Hematopoietic multipotent progenitor cell (in vitro differentiated cells): ENCODE measurements around the gene LRBA. TPM values are rescaled to one million over a fixed set of nuclear protein-coding genes. Genes with fewer than 3 reads are reported as not detected.
A peak's percentile ranks its signal among the peaks of the same experiment; 100 is the strongest.

Experiments
- DNase-seq, 3 donors: peaks; one replicate each; pipeline ENCODE4 v3.0.0-alpha.2; 2011 to 2015; ENCODE audit warnings: low read depth in 2 of 3, low spot score in 2 of 3
- small RNA-seq: library from RNA; depleted of rRNA; stranded (forward); fragments of <200 nt; gene quantifications from one replicate; pipeline ENCODE3, GENCODE V24; 2012
- total RNA-seq: library from RNA; depleted of rRNA; stranded (reverse); fragments of >200 nt; gene quantifications from one replicate; pipeline ENCODE4 v1.2.3, GENCODE V29; 2012

LRBA gene
- total RNA-seq, 1 donor, result 219 TPM

DNA sequence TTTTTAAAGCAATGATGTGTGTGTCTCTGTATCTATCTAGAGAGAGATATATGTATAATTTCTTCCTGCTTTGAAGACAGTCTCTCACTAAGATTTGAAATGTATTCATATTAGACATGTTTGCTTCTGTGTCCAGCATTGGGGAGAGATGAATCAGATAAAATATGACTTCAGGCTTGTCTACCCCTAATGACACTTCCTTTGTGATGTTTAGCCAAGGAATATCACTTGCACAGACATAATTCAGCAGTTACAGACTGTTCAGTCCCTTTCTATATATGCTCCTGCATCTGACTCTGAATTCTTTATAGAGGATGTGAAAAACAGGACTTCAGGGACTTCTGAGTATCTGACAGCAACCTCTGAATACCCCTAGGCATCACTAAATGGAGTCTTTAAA lies 778.5 kb downstream of the LRBA start:
- no peak for DNase-seq

DNA sequence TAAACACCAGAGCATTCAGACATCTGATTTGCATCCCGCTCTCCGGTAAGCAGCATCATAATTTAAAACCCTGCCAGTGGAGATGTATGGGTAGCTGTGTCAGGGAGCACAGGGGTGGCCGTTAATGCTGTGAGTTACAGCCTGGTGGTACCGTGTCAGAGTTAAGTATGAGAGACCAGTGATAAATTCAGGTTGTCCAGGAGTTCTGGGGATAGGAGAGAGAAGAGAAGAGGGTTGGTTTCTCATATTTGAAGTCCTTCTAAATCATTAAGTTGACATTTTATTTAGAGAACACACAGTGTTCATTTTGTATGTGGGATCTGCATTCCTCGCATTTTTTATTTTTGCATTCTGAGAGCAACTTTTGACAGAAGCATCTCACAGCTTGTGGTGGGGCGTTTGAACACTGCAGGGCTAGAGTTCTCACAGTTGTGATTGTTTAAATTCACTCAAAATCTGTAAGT lies 779.2 kb downstream of the LRBA start:
- DNase-seq, result no peak

DNA sequence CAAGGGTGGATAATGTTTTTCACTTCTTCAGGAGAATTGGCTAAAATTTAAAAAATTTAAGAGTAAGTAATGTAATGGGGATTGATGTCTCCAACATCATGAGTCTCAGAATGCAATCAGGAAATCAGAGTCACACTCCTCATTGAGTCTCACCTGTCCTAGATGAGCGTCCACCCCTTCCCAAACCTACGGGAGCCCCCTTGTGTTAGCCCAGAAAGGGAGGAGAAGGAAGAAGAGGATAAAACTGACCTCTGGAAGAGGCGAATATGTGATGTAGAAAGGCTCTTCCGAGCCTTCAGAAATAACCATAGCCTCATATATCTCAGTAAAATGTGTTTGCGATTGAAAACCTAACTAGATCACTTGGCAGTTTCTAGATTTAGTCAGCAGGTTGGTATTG lies 779.8 kb downstream of the LRBA start:
- no peak for DNase-seq

DNA sequence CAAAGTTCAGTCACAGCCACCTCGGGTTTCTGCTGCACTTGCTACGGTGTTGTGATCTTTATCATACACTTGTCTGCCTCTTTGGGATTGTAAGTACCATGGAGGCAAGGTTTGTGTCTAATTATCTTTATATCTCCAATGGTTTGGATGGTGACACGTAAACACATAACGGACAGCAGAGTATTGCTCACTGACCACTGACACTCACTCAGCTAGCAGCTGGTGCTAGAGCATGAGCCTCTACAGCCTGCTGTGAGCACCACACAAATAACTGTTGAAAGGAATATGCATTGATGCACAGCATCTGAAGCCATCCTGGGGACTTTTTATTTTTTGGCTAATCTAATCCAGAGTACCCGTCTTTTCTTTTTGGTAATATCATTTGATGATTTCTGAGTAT lies 780.8 kb downstream of the LRBA start:
- DNase-seq, result no peak

DNA sequence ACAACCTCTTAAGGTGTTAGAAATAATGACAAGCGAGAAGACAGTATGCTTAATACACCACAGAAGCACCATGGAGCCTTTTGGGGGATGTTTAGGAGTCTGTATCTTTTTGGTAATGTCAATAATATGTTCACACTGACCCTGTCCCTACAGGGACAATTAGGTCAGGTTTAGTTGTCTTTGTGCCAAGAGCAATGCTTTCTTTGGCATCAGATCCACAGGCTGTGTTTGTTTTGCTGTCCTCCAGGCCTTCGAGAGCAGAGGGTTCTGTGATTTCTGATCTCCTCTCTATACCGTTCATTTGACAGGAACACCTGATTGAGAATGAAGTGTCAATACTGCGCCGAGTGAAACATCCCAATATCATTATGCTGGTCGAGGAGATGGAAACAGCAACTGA lies 783.1 kb downstream of the LRBA start:
- DNase-seq, result no peak

DNA sequence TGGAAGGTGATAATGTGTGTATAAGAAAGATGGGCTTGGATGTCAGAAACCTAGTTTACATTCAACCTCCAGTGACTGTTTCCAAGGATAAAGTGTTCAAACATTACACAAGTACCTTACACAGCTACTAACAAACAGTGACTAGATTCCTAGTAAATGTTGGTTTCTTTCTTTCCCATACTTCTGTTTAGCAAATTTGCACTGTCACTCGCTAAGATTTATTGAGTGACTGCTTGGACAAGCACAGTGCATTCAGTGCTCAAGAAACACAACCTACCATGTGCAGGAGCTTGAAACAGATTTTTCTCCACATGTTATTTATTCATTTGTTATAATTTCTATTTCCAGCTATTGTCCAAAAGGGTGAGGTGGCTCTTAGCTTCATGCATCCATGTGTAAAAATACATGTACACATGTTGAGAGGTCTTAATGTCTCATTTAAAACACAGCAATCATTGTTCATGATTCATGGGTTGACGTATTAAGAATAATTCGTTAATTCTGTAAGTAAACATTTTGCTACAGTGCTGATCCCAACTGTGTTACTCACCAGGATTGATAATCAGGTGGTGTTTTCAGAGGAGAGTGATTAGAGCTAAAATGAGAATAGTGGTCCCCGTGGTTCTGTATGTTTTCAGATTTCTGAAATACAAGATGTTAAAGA lies 783.8 kb downstream of the LRBA start:
- DNase-seq, result no peak

DNA sequence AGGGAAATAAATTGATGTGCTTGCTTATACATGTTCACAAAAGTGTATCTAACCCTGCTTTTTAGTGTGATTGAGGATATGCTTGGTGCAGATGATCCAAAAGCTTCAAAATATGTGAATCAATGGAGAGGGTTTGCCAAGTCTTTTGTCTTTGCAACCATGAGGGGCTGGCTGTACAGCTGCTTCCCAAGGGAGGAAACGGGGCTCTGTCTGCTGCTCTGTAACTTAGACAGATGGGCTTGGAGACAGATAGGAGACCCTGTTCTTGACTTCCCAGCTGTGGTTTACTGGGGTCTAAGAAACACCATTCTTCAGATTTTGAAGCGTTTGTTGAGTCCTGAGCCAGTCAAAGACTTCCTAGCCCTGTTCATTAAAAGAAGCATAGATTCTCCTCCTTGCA lies 784.5 kb downstream of the LRBA start:
- DNase-seq, result no peak

DNA sequence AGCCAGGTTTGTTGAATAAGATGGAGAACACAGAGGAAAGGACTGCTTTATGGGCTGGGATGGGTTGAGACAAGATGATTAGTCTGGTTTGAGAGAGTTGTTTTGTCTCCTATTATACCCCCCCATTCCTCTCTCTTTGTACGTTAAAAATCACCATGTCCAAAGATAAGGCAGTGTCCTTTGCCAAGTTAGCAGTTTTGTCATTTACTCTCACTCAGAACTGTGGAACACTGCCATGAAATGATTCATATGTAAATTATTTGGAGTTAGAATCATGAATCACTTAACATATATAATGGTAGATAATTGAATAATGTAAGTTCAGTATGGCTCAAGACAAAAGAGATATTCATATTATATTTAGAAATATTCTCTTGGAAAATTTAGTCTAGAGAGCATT lies 785.6 kb downstream of the LRBA start:
- no peak for DNase-seq

DNA sequence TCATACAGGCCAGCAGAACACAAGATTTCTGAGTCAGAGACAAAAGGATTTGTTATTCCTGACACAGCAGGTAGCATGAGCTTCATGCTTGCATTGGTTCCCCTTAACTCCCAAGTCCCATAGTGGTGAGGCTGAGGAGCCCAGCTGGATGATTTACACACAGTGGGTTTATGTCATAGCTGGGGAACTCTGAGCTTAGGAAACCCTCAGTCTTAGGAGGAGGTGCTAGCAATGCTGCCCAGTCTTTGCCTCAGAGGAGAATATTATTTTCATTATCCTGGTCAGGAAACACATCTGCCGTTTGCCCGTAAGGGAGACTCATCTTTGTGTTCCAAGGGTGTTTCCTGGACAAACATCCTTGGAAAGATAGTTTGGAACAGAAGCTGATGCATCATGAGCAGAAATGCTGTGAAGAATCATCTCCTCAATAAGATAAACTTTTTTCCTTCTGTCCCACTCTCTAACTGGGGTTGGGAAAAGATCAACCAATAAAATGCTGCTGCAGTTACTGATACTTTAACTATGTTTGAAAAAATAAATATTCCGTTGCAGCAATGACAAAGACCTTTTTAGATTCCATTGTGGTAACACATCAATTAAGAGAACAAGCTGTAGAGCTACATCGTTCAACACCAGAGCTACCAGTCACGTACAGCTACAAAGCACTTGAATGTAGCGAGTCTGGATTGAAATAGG lies 790.0 kb downstream of the LRBA start:
- no peak for DNase-seq

DNA sequence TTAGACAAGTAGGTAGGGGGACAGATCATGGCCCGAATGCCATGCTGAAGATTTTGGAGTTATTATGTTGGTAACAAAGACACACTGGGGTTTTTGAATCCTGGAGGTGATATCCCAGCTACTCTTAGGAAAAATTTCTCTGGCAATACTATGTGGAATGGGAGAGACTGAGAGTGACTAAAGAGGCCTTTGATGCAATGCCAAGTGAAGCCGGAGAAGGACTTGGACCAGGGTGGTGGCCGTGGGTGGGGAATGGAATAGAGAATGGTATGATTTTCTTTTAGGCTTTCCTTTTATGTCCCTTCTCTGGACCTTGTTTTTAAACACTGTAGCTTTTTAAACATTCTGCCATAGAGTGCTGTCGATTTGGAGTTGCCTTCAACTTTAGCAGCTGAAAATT lies 795.2 kb downstream of the LRBA start:
- DNase-seq, result no peak

DNA sequence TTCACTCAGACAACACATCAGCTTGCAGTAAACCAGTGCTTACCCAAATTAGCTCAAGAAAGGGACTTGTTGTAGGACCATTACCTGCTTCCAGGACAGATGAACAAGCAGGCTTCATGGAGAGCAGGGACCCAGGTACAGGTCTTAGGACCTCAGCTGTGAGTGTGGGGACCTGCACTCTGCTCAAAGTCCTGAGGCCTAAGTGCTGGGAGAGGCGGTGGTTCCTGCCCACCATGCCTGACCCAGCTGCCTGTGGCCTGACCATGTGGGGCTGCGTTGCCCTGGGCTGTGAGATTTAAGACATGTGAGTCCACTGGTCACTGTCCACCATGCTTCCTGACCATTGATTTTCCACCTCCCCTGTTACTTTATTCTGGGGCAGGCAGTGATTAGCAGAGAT lies 796.6 kb downstream of the LRBA start:
- DNase-seq, result no peak

DNA sequence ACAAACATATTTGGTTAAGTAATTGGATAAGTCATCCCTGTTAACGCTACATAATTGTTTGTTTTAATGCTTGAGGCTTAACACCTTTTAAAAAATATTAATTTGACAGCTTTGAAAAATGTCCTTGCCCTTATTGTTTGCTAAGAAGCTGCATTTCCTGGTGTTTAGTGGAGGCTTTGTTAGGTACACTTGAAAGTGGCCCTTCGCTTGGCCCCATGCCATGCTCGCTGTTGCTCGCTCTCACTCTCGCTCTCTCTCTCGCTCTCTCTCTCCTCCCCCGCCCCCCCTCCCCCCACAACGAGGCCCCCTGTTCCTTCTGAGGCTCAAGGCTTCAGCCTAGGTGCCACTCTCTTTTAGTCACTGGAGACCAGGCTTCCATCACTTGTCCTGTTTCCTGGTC lies 797.3 kb downstream of the LRBA start:
- no peak for DNase-seq

DNA sequence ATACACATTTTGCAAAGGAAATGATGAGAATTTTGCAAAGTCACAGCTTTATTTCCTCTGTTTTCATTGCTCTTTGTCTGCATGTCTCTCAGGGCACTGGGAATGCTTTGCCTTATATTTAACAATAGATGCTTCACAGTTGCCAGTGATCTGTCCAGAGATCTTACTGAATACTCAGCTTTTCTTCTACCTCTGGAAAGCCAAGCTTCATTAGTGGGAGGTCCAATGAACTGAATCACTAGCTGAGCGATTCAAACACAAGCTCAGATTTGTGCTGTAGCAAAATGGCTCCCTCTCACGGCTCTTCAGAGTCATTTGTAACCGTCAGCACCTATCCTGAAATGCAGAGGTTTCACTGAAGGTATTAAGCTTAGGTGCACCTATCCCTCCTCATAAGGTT lies 797.9 kb downstream of the LRBA start:
- DNase-seq, result peak in 1 of 3 donors; percentile 23

DNA sequence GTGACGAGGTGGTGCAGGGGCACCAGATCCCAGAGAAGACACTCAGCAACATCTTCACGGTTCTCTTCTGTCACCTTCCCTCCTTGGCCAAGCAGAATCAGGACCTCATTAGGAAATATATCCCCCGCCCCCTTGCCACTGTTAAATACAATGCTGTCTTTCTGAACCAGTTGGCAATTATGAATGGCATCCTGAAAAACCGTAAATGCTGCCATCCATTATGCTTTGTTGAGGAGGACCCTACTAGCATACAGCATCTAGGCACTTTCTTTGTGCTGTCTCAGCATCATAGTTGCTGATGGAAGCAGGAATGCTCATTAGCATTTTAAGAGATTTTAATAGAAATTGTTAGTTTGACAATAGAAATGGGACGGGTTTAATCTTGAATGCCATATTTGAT lies 798.4 kb downstream of the LRBA start:
- DNase-seq, result no peak

DNA sequence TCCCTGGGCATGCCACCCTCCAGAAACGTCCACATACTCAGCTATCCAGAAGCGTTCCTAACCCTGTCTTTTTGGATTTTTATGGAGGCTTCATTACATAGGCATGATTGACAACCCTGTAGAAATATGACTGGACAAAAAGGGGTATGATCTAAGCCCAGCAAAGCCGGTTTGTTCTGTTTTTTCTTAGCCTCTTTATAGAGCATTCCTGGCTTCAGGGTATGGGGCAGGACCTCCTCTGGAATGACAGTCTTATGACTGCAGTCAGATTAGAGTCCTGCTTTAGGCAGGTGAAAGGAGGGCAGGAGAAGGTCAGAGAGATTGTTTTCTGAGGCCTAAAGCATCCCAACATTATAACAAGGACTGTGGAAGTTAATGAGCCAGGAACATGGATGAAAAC lies 799.5 kb downstream of the LRBA start:
- DNase-seq, result no peak

Small RNA genes lying within 50 kb of the gene (small RNA-seq; reads per million reads assigned to genes)
- gene RNA5SP168, result not detected

Other genes with a start within 250 kb of the LRBA start
- 2,547 TPM for gene RPS3A, start 84.3 kb upstream of the LRBA start, total RNA-seq